OCI-LY1 (cell line): ENCODE results near the gene TBC1D4.

Experiments used
- CTCF ChIP-seq: fragments of 200-600 bp; sonication (generic), shearing (Covaris generic); IDR thresholded peaks from 2 replicates; pipeline ENCODE4 v1.5.1; 2017; ENCODE audit warnings: mild to moderate bottlenecking, antibody characterized with exemption, low read length, moderate library complexity, mixed read lengths
- EZH2 ChIP-seq: fragments of 200-600 bp; sonication (generic), shearing (Covaris generic); IDR thresholded peaks from 2 replicates; pipeline ENCODE4 v1.8.0; 2017; ENCODE audit warnings: borderline replicate concordance, mixed run types, mild to moderate bottlenecking, antibody characterized with exemption, low read length, moderate library complexity, mixed read lengths

GRCh38 chr13:75473468-75473867 lies 8.5 kb downstream of the TBC1D4 start:
- TF ChIP-seq EZH2 (no peak), CTCF (no peak)
